Measurements from ENCODE around the gene URI1. TPM values are rescaled to one million over a fixed set of nuclear protein-coding genes. Genes with fewer than 3 reads are reported as not detected.

URI1 gene
- total and polyA plus RNA-seq, 4 donors = 21.5 to 60.8 (median 32.5) TPM

DNA sequence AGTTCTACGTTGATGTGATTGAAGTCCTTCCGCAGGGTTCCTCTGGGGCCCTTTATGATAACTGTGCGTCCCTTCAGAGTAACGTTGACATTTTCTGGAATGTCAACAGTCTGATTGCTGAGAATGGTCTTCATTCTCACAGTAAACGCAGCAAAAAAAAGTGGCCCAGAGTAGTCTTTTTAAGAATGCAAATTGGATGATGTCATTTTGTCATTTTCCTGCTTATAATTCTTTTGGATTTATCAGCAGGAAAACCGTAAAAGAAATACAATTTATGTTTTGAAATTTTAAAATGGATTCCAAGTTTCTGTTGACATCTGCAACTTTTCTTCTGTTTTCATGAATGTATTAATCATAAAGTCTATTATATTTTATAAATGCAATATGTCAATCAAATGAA is 14.8 kb downstream of the URI1 start:
- H3K9me3 ChIP-seq (ENCODE audit: control insufficient read depth in 4 of 4, insufficient read depth in 3 of 4, low read length in 3 of 4) = peaks cover 0 to 1% (median 0%) of the 10 kb centered on the region in 4 donors
- H3K4me3 ChIP-seq = no peak overlapping the region
- TF ChIP-seq, protein P1, sequence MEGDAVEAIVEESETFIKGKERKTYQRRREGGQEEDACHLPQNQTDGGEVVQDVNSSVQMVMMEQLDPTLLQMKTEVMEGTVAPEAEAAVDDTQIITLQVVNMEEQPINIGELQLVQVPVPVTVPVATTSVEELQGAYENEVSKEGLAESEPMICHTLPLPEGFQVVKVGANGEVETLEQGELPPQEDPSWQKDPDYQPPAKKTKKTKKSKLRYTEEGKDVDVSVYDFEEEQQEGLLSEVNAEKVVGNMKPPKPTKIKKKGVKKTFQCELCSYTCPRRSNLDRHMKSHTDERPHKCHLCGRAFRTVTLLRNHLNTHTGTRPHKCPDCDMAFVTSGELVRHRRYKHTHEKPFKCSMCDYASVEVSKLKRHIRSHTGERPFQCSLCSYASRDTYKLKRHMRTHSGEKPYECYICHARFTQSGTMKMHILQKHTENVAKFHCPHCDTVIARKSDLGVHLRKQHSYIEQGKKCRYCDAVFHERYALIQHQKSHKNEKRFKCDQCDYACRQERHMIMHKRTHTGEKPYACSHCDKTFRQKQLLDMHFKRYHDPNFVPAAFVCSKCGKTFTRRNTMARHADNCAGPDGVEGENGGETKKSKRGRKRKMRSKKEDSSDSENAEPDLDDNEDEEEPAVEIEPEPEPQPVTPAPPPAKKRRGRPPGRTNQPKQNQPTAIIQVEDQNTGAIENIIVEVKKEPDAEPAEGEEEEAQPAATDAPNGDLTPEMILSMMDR (IDR thresholded peaks at IDR 0.05; ENCODE audit: control extremely low read depth, extremely low read depth) = no peak
- 83 to 94% methylated on average over 6 of the region's 6 CpGs for WGBS, 2 donors
- peaks cover 0 to 1% (median 0%) of the 10 kb centered on the region in 5 donors for H3K4me1 ChIP-seq (ENCODE audit: control insufficient read depth in 5 of 5, insufficient read depth in 5 of 5, low read length in 5 of 5)
- DNase-seq (no peak), ATAC-seq (ENCODE audit: insufficient read depth, low FRiP score) (no peak)
- H3K9ac ChIP-seq (ENCODE audit: insufficient read depth in 1 of 2, low read length in 2 of 2) = no peak overlapping the region
- no peaks in the 10 kb centered on the region for H3K36me3 ChIP-seq (ENCODE audit: control insufficient read depth in 4 of 4, insufficient read depth in 4 of 4, low read length in 4 of 4)
- no peak overlapping the region for H3K27ac ChIP-seq (ENCODE audit: low read depth in 1 of 2, low read length in 1 of 2)
- H3K27me3 ChIP-seq (ENCODE audit: control insufficient read depth in 3 of 3, insufficient read depth in 3 of 3, low read length in 2 of 3) = no peaks in the 10 kb centered on the region

DNA sequence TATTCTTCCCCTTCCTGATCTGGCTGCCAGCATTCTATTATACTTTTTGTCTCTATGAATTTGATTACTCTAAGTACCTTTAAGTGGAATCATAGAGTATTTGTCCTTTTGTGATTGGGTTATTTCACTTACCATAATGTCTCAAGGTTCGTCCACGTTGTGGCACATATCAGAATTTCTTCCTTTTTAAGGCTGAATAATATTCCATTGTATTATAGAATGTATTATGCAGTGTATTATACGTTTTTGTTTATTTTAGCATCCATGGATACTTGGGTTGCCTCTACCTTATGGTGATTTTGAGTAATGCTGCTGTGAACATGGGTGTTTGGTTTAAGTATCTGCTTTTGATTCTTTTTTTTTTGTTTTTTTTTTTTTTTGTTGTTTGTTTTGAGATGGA is 19.3 kb downstream of the URI1 start:
- no peaks in the 10 kb centered on the region for H3K36me3 ChIP-seq (ENCODE audit: control insufficient read depth in 4 of 4, insufficient read depth in 4 of 4, low read length in 4 of 4)
- 91 to 92% methylated on average over 3 of the region's 3 CpGs for WGBS, 2 donors
- H3K27ac ChIP-seq (ENCODE audit: low read depth in 1 of 2, low read length in 1 of 2) = no peak overlapping the region
- H3K9me3 ChIP-seq (ENCODE audit: control insufficient read depth in 4 of 4, insufficient read depth in 3 of 4, low read length in 3 of 4) = peaks cover 0 to 1% (median 0%) of the 10 kb centered on the region in 4 donors
- no peaks in the 10 kb centered on the region for H3K27me3 ChIP-seq (ENCODE audit: control insufficient read depth in 3 of 3, insufficient read depth in 3 of 3, low read length in 2 of 3)
- no peak overlapping the region for H3K4me3 ChIP-seq
- H3K9ac ChIP-seq (ENCODE audit: insufficient read depth in 1 of 2, low read length in 2 of 2) = no peak overlapping the region
- DNase-seq (no peak), ATAC-seq (ENCODE audit: insufficient read depth, low FRiP score) (no peak)
- TF ChIP-seq, protein P1 (IDR thresholded peaks at IDR 0.05; ENCODE audit: control extremely low read depth, extremely low read depth) = no peak
- peaks cover 1 to 13% (median 10%) of the 10 kb centered on the region in 5 donors for H3K4me1 ChIP-seq (ENCODE audit: control insufficient read depth in 5 of 5, insufficient read depth in 5 of 5, low read length in 5 of 5)

DNA sequence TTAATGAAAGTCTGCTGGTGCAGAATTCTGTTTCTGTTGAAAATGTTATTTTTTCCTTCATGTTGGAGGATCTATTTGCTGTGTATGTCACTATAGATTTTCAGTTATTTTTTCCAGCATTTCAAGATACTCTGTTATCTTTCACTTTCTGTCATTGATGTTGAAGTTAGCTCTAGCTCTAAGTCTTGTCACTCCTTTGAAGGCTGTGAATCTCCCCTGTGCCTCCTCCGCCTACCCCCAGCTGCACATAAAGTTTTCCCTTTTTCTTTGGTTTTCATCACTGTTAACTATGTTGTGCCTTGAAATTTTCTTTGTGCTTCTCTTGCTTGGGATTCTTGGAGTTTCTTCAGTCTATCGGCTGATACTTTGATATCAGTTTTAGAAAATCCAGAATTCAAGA is 20.8 kb downstream of the URI1 start:
- TF ChIP-seq, protein P1 (IDR thresholded peaks at IDR 0.05; ENCODE audit: control extremely low read depth, extremely low read depth) = no peak
- no peak for ATAC-seq (ENCODE audit: insufficient read depth, low FRiP score)
- WGBS, 2 donors = 96% methylated on average over 2 of the region's 2 CpGs

DNA sequence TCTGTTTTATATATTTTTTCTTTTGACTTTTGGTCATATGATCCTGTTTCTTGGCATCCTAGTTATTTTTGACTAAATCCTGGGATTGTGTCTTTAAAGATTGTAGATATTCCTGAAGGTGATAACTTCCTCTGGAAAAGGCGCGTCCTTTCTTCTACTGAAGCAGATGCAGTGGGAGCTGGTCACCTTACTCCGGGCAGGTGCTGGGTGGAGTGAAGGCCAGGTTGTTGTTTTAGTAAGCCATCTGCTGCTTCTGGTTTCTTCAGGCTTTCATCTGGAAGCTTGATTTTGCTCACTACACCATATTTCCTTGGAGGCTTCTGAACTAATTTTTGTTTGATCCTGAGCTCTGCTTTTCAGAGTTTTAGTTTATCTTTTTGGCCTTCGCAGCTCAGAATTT is 21.5 kb downstream of the URI1 start:
- H3K36me3 ChIP-seq (ENCODE audit: control insufficient read depth in 4 of 4, insufficient read depth in 4 of 4, low read length in 4 of 4) = no peaks in the 10 kb centered on the region
- WGBS, 2 donors = 94% methylated on average over 4 of the region's 4 CpGs
- ATAC-seq (ENCODE audit: insufficient read depth, low FRiP score) (no peak), DNase-seq (no peak)
- H3K27ac ChIP-seq (ENCODE audit: low read depth in 1 of 2, low read length in 1 of 2) = no peak overlapping the region
- H3K27me3 ChIP-seq (ENCODE audit: control insufficient read depth in 3 of 3, insufficient read depth in 3 of 3, low read length in 2 of 3) = no peaks in the 10 kb centered on the region
- H3K4me1 ChIP-seq (ENCODE audit: control insufficient read depth in 5 of 5, insufficient read depth in 5 of 5, low read length in 5 of 5) = peaks cover 1 to 24% (median 11%) of the 10 kb centered on the region in 5 donors
- no peaks in the 10 kb centered on the region for H3K9me3 ChIP-seq (ENCODE audit: control insufficient read depth in 4 of 4, insufficient read depth in 3 of 4, low read length in 3 of 4)
- TF ChIP-seq, protein P1 (IDR thresholded peaks at IDR 0.05; ENCODE audit: control extremely low read depth, extremely low read depth) = no peak
- H3K4me3 ChIP-seq = no peak overlapping the region
- peak overlapping the region in 1 of 2 donors; percentile 23 for H3K9ac ChIP-seq (ENCODE audit: insufficient read depth in 1 of 2, low read length in 2 of 2)

More for the DNA sequence above, 20.8 kb downstream of the URI1 start:
- DNase-seq = no peak
- Histone ChIP-seq H3K36me3 (ENCODE audit: control insufficient read depth in 4 of 4, insufficient read depth in 4 of 4, low read length in 4 of 4) (no peaks in the 10 kb centered on the region), H3K9me3 (ENCODE audit: control insufficient read depth in 4 of 4, insufficient read depth in 3 of 4, low read length in 3 of 4) (peaks cover 0 to 1% (median 0%) of the 10 kb centered on the region in 4 donors), H3K4me3 (no peak overlapping the region), H3K27ac (ENCODE audit: low read depth in 1 of 2, low read length in 1 of 2) (no peak overlapping the region), H3K4me1 (ENCODE audit: control insufficient read depth in 5 of 5, insufficient read depth in 5 of 5, low read length in 5 of 5) (peaks cover 1 to 24% (median 11%) of the 10 kb centered on the region in 5 donors), H3K9ac (ENCODE audit: insufficient read depth in 1 of 2, low read length in 2 of 2) (no peak overlapping the region), H3K27me3 (ENCODE audit: control insufficient read depth in 3 of 3, insufficient read depth in 3 of 3, low read length in 2 of 3) (no peaks in the 10 kb centered on the region)
